Loucy (cell line): ENCODE measurements around the gene NOL4L.

Source experiments
- EZH2phosphoT487 ChIP-seq: fragments of 200-600 bp; IDR thresholded peaks from 2 replicates; pipeline ENCODE4 v1.6.1; 2018; ENCODE audit warnings: antibody characterized with exemption, mild to moderate bottlenecking, moderate library complexity, borderline replicate concordance
- TF ChIP-seq, protein P1 (sequence below): fragments of 200-600 bp; sonication (generic); conservative IDR thresholded peaks from 2 replicates; pipeline ENCODE4 v1.5.1; 2014; ENCODE audit warnings: mild to moderate bottlenecking, antibody characterized with exemption, low read length

DNA sequence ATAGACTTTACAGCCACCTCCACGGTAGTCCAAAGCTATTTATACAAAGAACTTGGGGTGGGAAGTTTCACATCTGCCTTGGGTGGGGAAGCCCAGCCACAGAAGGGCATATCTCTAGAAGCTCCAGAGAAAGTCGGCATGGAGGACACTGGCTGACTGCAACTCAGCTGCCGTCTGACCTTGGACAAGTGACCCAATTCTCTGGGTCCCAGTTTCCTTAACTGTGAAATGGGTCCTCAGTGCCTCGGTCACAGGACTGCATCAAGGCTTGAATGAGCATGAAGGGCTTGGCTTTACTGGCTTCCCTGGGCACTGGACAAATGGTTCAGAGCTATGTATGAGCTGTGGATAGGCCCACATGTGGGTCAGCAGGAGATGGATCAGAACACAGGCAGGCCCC, 58.6 kb downstream of the NOL4L start:
- TF ChIP-seq, protein P1, sequence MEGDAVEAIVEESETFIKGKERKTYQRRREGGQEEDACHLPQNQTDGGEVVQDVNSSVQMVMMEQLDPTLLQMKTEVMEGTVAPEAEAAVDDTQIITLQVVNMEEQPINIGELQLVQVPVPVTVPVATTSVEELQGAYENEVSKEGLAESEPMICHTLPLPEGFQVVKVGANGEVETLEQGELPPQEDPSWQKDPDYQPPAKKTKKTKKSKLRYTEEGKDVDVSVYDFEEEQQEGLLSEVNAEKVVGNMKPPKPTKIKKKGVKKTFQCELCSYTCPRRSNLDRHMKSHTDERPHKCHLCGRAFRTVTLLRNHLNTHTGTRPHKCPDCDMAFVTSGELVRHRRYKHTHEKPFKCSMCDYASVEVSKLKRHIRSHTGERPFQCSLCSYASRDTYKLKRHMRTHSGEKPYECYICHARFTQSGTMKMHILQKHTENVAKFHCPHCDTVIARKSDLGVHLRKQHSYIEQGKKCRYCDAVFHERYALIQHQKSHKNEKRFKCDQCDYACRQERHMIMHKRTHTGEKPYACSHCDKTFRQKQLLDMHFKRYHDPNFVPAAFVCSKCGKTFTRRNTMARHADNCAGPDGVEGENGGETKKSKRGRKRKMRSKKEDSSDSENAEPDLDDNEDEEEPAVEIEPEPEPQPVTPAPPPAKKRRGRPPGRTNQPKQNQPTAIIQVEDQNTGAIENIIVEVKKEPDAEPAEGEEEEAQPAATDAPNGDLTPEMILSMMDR, result no peak
- no peak for TF ChIP-seq EZH2phosphoT487
